Activated CD4-positive, alpha-beta T cell treated with anti-CD3 and anti-CD28 coated beads for 4 hours (primary cell): Measurements from ENCODE around the gene RBM7.

Experiments
- DNase-seq, 2 donors: peaks; one replicate each; pipeline ENCODE4 v3.0.0-alpha.2; 2020

The RBM7 gene, protein sequence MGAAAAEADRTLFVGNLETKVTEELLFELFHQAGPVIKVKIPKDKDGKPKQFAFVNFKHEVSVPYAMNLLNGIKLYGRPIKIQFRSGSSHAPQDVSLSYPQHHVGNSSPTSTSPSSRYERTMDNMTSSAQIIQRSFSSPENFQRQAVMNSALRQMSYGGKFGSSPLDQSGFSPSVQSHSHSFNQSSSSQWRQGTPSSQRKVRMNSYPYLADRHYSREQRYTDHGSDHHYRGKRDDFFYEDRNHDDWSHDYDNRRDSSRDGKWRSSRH

GRCh38 chr11:114400216-114400914 lies at the start of gene RBM7, which contains the start of gene C11orf71:
Gene RBM7, plus strand, starts transcription at chr11:114400666. Its CDS starts 6 bp downstream, at chr11:114400672.
Gene C11orf71, minus strand, starts transcription at chr11:114400511. Its CDS starts 180 bp downstream, at chr11:114400331.
- DNase-seq, result peak; percentile 96 to 98

GRCh38 chr11:114353443-114353842 lies 47.0 kb upstream of the RBM7 start:
- DNase-seq, result no peak

DNA sequence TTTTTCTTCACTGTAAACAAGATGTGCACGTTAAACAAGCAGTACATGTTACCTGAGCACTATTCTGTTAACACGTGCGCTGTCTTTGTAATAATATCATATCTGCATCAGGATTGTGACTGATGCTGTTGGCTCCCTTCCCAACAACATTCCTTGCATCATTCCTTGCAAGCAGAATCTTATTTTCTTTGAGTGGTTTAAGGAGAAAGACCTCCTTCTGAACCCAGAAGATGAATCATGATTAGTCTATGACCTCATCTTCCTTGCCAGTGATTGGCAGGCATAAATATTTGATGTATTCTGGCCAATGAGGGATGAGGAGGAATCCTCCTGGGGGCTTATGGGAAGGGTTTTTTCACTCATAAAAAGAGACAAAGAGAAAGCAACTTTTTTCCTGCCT lies 46.4 kb upstream of the RBM7 start:
- DNase-seq, result no peak

DNA sequence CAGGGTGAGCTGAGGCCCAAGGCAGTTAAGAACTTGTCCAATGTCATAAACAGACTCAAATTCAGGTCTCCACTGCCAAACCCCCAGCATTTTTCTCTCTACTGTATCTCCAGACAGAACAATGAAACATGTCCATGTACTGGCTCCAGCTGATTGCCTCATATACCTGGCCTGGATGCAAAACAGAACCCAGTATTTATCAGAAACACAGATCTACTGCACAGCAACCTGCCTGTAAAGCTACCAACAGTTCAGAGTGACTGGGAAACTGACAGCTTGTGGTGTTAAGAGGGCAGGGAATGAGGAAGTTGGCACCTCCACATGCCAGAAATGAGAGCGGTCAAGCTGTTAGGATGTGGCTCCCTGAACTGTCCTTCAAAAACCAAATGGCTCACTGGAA lies 41.8 kb upstream of the RBM7 start:
- DNase-seq, result no peak

DNA sequence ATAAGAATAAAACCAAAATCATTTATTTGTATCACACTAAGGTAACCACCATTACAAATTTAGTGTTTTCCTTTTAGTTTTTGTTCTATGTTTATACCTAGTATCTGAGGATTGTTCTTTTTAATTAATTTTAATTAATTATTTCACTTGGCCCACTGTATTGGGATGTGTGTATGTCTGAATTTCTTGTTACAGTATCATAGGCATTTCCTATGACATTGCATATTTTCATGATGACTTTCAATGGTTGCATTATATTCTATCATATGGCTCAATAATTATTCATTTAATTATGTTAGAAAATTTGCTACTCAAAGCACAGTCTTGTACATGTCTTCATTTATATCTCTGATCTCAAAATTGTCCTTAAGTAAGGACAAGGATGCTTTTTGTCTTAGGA lies 41.1 kb upstream of the RBM7 start:
- DNase-seq, result no peak

GRCh38 chr11:114362326-114362725 lies 38.1 kb upstream of the RBM7 start:
- DNase-seq, result no peak

DNA sequence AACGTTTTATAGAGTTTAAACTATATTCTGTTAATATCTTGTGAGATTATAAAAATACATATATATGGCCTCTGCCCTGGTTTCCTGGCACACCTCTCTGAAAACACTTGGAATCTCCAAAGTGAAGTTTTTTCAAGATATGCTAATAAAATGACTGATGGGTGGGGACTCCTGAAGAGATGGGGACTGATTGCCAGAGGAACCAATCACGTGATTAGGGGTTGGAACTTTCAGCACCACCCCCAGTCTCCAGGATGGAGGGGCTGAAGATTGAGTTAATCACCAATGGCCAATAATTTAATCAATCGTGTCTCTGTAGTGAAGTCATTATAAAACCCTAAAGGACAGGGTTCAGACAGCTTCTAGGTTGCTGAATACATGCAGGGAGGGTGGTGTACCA lies 37.5 kb upstream of the RBM7 start:
- DNase-seq, result no peak

GRCh38 chr11:114366331-114367243 lies 33.9 kb upstream of the RBM7 start:
- DNase-seq, result no peak

- no peak for DNase-seq
Observed at GRCh38 chr11:114367244-114367957, 33.1 kb upstream of the RBM7 start.

DNA sequence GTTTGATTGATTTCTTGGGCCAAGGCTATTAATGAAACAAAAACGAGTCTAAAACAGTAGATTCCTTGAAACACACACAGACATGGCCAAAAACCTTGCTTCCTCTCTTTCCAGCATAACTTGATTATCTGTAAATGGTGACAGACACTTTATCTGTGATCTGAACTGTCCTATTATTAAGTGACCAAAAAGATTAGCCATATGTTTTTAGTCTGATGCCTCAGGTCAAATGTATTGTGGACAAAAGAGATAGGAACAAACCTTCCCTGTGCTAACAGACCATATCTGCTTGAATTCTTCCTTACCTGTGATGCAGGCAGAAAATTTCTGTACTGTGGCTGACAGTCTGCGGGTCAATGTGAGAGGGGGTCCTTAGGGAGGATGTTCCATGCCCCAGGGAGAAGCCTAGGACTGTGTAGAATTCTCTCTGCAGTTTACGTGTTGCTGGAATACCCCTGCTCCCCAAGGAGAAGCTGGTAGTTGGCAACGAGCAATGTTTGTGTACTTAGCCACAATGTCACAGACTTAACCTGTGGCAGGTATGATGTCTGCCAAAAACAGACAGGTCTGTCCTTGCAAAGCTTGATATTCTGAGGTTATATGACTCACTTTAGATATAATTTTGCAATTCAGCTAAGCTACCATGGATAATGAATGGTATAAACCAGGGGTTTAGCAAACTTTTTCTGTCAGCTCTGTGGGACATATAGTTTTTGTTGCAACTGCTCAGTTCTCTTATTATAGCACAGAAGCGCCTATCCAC lies 31.4 kb upstream of the RBM7 start:
- DNase-seq, result no peak

DNA sequence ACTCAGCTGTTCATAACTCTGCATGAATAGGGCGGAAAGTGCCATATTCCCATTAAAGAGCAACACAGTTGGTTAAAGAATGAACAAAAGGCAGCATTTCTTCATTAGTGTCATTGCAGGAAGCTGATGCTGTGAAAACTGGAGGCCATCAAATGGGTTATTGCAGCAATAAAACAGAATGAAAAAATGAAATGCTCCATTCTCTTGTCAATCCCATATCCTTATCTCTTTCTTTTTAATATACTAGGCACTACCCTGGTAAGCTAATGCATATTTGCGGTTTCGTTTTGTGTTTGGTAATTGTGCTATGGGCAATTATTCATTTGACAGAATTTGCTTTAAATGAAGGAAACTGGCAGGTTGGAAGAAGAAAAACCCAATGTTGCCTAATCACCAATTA lies 25.4 kb upstream of the RBM7 start:
- DNase-seq, result no peak

- DNase-seq, result no peak
Observed at GRCh38 chr11:114377612-114378267, 22.7 kb upstream of the RBM7 start.

GRCh38 chr11:114379394-114380069 lies 20.9 kb upstream of the RBM7 start:
- DNase-seq, result no peak

DNA sequence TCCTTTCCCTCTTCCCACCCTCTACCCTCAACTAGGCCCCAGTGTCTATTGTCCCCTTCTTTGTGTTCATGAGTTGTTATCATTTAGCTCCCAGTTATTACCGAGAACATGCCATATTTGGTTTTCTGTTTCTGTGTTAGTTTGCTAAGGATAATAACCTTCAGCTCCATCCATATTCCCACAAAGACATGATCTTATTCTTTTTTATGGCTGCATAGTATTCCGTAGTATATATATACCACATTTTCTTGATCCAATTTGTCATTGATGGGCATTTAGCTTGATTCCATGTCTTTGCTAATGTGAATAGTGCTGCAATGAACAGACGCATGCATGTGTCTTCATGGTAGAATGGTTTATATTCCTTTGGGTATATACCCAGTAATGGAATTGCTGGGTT lies 18.0 kb upstream of the RBM7 start:
- DNase-seq, result no peak

- no peak for DNase-seq
Observed at GRCh38 chr11:114384487-114384886, 16.0 kb upstream of the RBM7 start.

GRCh38 chr11:114386131-114386530 lies 14.3 kb upstream of the RBM7 start:
- DNase-seq, result no peak

- no peak for DNase-seq
Observed at GRCh38 chr11:114386545-114386944, 13.9 kb upstream of the RBM7 start.

- DNase-seq, result no peak
Observed at GRCh38 chr11:114392735-114393667, 7.5 kb upstream of the RBM7 start.

DNA sequence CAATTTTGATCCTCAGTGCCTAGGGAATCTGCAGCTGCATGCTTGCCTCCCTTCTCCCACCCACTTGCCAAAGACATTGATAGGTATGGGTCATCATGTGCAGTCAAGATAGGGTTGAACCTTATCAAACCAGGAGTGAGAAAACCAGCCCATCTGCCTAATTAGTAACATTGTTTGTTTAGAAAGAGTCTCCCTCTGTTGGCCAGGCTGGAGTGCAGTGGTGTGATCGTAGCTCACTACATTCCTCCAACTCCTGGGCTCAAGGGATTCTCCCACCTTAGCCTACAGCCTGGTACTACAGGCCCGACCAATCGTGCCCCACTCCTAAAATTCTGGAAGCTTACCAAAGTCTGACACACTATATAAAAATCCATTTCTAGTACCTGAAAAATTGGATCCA lies 4.7 kb upstream of the RBM7 start:
- DNase-seq, result no peak

DNA sequence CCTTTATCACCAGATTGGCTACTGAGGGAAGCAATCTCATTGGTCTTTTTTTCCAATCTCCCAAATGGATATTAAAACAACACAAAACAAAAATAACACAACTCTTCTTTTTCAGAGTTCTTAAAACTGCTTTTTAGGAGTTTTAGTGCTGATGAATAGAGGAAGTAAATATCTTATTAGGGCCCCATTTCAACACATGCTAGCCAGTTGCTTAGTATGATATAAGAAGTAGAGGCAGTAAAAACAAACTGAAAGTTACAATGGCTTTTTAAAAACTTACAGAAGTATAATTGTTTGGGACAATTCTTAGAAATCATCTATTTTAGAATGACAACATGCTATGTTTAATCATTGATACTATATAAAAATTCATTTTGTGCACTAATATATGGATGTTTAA lies 3.5 kb upstream of the RBM7 start:
- DNase-seq, result no peak
